SH-SY5Y (cell line): ENCODE data around the gene PDXDC1.
"Not testable (repeated sequence)": the region's sequence is repeated elsewhere in the genome, so short reads cannot be mapped to it uniquely, and the experiment has no call there.

Experiments used
- GATA2 ChIP-seq: IDR thresholded peaks from 2 replicates; pipeline ENCODE4 v1.6.1; 2011; ENCODE audit warnings: mild to moderate bottlenecking, low read depth, low read length
- GATA3 ChIP-seq: IDR thresholded peaks from 2 replicates; pipeline ENCODE4 v1.6.1; 2011; ENCODE audit warnings: low read depth, mild to moderate bottlenecking, low read length, moderate library complexity

The PDXDC1 gene

DNA sequence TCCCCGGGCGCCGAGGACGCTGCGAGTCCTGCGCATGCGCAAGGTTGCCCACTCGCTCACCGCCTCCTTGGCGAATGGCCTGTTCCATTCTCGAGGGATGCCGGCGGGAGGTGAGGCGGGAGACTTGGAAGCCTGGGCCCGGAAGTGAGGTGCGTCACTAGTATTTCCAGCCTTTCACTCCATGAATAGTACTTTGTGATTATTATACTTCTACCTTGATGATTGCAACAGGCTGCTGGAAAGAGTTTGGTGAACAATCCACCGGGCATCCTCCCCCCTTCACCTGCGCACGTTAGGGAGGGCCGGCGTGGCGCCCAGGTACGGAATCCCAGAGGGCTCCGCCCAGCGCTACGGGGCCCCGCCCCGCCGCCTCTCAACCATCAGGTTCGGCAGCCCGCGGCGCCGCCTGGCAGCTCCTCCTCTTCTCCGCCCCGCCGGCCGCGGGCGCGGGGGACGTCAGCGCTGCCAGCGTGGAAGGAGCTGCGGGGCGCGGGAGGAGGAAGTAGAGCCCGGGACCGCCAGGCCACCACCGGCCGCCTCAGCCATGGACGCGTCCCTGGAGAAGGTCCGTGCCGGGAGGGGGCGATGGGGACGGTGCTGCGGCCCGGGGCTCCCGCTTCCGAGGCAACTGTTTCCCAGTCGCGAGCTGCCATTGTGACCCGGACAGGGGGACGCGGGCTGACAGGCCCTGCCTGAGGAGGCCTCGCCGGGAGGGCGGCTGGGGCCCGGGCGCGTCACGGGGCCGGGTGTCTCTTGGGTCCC, at the start of gene PDXDC1:
PDXDC1 (plus strand) TSS at position 371 of the 762 bp plus-strand sequence; CDS start at position 545, 174 bp downstream.
- TF ChIP-seq GATA3, GATA2: not testable (repeated sequence)

DNA sequence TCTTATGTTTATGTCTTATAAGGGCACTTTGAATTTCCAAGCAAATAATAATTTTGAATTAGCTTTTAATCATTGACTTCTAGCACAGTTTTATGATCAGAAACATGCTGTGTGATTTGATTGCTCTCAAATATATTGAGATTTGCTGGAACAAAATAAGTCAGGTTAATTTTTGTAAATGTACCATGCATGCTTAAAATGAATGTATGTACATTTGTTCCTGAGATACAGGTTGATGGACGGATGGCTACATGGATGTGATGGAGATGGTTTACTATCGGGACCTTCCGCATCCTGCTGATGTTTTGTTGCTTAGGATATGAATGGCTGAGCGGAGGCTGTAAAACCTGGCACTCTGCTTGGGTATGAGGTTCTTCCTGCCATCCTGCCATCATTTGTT, 37.7 kb upstream of the PDXDC1 start, which contains the start of gene NPIPA1:
NPIPA1 (plus strand) TSS at position 301 of the 400 bp plus-strand sequence; CDS start at position 301, 0 bp downstream.
- TF ChIP-seq GATA2, GATA3: not testable (repeated sequence)

- no peak for TF ChIP-seq GATA3
- TF ChIP-seq GATA2 = no peak
Observed at GRCh38 chr16:14955546-14956231, 19.1 kb upstream of the PDXDC1 start.

GRCh38 chr16:14957576-14958322, 17.1 kb upstream of the PDXDC1 start:
- no peak for TF ChIP-seq GATA2
- TF ChIP-seq GATA3 = no peak

GRCh38 chr16:14958323-14958600, 16.6 kb upstream of the PDXDC1 start:
- TF ChIP-seq GATA2 (no peak), GATA3 (no peak)

DNA sequence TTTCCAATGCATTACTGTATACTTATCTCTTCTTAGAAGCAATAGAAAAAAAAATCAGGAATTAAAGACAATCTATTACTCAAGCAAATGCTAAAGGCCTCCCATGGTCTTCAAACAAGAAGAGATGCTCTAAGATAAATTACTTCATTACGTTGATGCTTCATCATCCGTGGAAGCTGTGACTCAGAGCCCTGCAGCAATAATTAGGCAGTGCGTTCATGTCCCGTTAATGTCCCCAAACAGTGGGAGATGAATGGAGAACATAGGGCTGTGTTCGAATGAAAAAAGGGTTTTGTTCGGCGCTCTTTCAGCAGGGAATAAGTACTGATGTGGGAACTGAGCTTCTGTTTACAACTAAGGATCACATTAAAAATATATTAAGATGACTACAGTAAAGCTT, 15.9 kb upstream of the PDXDC1 start:
- no peak for TF ChIP-seq GATA2
- no peak for TF ChIP-seq GATA3

DNA sequence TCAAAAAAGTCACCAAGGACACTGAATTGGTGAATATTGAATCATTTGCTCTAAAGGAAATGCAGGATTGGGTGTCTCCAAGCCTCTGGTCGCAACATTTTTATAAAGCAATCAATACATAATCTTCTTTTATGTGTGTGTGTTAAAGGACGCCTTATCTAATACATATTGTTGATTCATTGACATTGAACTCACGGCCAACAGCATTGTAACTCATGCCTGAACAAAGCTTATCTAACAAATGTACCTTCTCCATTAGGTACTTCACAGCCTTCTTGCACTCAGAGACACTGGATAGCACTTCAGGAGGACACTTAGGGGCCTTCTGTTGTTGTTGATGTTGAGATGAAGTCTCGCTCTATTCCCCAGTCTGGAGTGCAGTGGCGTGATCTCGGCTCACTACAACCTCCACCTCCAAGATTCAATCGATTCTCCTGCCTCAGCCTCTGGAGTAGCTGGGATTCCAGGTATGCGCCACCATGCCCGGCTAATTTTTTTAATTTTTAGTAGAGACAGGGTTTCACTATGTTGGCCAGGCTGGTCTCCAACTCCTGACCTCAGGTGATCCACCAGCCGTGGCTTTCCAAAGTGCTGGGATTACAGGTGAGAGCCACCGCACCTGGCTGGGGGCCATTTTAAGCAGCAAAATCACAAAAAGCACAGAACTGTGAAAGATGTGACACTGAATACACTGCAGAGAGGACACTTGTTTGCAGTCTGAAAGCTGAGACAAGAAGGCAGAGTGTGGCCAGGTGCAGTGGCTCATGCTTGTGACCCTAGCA, 13.2 kb upstream of the PDXDC1 start:
- TF ChIP-seq GATA3 = no peak
- no peak for TF ChIP-seq GATA2

DNA sequence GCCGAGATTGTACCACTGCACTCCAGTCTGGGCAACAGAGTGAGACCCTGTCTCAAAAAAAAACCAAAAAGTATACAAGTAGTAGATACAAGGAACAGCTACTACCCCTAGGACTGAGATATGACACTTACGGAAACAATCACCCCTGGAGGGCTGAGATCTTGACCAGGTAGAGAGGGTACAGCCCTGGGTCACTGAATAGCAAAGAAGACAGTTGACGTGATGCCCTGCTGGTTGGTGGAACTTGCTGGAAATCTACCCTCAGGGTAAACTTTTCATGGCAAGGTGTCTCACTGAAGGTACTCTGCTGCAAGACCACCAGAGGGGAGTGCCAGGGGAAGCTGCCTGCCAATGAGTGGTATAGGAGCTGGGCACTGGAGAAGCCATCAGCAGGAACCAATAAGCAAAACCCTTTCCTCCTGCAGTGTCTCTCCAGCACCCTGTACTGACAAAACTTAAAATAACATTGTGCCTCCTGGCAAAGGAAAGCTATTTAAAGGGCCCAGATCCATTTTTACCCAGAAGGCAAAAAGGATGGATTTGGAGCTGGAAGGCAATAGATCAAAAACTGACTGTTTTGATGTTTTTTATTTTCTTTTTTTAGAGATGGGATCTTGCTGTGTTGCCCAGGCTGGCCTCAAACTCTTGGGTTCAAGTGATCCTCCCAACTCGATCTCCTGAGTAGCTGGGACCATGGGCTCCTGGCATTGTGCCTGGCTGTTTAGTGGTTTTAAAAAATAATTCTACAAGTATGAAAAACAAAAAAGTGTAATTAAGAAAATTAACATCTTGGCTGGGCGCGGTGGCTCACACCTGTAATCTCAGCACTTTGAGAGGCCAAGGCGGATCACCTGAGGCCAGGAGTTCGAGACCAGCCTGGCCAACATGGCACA, 11.3 kb upstream of the PDXDC1 start:
- TF ChIP-seq GATA3 = no peak
- TF ChIP-seq GATA2 = no peak

DNA sequence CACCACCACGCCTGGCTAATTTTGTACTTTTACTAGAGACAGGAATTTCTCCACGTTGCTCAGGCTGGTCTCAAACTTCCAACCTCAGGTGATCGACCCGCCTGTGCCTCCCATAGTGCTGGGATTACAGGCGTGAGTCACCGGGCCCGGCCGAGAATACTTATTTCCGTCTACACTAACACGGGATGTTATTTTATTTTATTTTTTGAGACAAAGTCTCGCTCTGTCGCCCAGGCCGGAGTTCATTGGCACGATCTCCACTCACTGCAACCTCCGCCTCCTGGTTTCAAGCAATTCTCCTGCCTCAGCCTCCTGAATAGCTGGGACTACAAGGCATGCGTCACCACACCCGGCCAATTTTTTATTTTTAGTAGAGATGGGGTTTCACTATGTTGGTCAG, 9.5 kb upstream of the PDXDC1 start:
- TF ChIP-seq GATA2 = no peak
- TF ChIP-seq GATA3 = no peak

GRCh38 chr16:15016354-15016753, 41.5 kb downstream of the PDXDC1 start:
- peak; percentile 52; the same call in 1 of the 2 replicates for TF ChIP-seq GATA2

DNA sequence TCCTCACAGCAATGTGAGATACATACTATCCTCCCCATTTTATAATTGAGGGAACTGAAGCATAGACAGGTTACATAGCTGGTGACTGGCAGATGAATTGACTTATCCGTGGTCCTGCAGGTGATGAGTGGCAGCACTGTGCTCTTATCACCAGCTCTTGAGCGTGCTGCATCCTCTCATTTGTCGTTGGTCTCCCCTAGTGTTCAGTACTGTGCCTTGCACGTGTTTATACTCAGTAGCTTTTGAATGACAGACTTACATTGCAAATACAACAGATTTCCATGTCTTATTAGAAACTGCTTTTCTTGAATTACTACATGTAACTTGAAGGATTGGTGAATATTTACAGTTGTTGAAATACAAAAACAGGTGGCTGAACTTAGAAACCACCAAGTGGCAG, 47.4 kb downstream of the PDXDC1 start:
- TF ChIP-seq GATA2 = peak; percentile 21; the same call in 1 of the 2 replicates

DNA sequence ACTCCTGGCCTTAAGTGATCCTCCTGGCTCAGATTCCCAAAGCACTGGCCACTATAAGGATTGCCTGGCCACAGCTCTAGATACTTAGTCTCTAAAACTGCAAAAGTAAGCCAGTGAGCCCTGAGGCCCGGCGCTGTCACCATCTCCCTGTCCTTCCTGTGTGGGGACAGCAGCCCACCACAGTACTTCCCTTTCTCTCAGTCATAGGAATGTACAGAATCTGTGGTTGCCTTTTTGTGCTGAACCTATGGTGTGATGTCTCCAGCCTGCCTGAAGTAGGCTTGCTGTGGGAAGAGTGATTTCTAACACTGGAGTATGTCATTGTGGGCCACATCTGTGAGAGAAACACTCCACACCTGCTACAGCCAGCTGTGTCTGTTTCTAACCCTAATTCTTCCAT, 56.4 kb downstream of the PDXDC1 start:
- TF ChIP-seq GATA2 (no peak), GATA3 (no peak)

GRCh38 chr16:15031586-15031985, 56.8 kb downstream of the PDXDC1 start:
- TF ChIP-seq GATA2 = no peak
- no peak for TF ChIP-seq GATA3
